Keratinocyte (primary cell): Measurements from ENCODE around the gene RALGPS1. TPM values are rescaled to one million over a fixed set of nuclear protein-coding genes. Genes with fewer than 3 reads are reported as not detected.

Experiments used
- DNase-seq: peaks from one replicate; pipeline ENCODE4 v3.0.0-alpha.2; 2011; ENCODE audit warnings: low read depth, missing footprints, low spot score
- FAIRE-seq: peaks from 2 replicates; lab custom pipeline; 2011; peaks lifted over from hg19 to GRCh38; lab: Jason Lieb, UNC
- H2AFZ ChIP-seq: 2 replicates; pipeline ENCODE4 v1.6.0; 2012; ENCODE audit warnings: low read length, control low read depth, inconsistent platforms; ENCODE audit not compliant: control insufficient read depth
- H3K27ac ChIP-seq: 2 replicates; pipeline ENCODE4 v1.5.1; 2011; ENCODE audit warnings: low read length; ENCODE audit not compliant: control insufficient read depth, insufficient read depth
- H3K27me3 ChIP-seq: 3 replicates; pipeline ENCODE4 v1.6.0; 2011; ENCODE audit warnings: low read length; ENCODE audit not compliant: control insufficient read depth, insufficient read depth; ENCODE audit errors: extremely low read depth
- H3K36me3 ChIP-seq, 2 experiments: 2 replicates in 1 of 2; 3 replicates in 1 of 2; pipeline ENCODE4 v1.5.1; 2011; ENCODE audit warnings: low read length in 2 of 2, mild to moderate bottlenecking in 1 of 2; ENCODE audit not compliant: control insufficient read depth in 2 of 2, insufficient read depth in 2 of 2; ENCODE audit errors: extremely low read depth in 1 of 2
- H3K4me1 ChIP-seq: 3 replicates; pipeline ENCODE4 v1.5.1; 2011; ENCODE audit warnings: low read length; ENCODE audit not compliant: control insufficient read depth, insufficient read depth; ENCODE audit errors: extremely low read depth
- H3K4me2 ChIP-seq: 3 replicates; pipeline ENCODE4 v1.6.0; 2011; ENCODE audit warnings: low read depth, low read length; ENCODE audit not compliant: control insufficient read depth, insufficient read depth; ENCODE audit errors: extremely low read depth
- H3K4me3 ChIP-seq, 3 experiments: fragments of 200-600 bp in 1 of 3; sonication (generic) in 1 of 3; 2 replicates in 2 of 3; 3 replicates in 1 of 3; pipeline ENCODE4 v1.5.1; 2011 to 2016; ENCODE audit warnings: low read length in 3 of 3, mild to moderate bottlenecking in 3 of 3, control low read depth in 2 of 3, inconsistent platforms in 1 of 3, low read depth in 1 of 3, mixed read lengths in 1 of 3, mixed run types in 1 of 3, moderate library complexity in 1 of 3; ENCODE audit not compliant: control insufficient read depth in 2 of 3, insufficient read depth in 2 of 3; ENCODE audit errors: extremely low read depth in 1 of 3
- H3K79me2 ChIP-seq: 2 replicates; pipeline ENCODE4 v1.6.0; 2012; ENCODE audit warnings: low read length; ENCODE audit not compliant: control insufficient read depth, insufficient read depth
- H3K9ac ChIP-seq: 3 replicates; pipeline ENCODE4 v1.6.0; 2011; ENCODE audit warnings: low read length; ENCODE audit not compliant: control insufficient read depth, insufficient read depth; ENCODE audit errors: extremely low read depth
- H3K9me1 ChIP-seq: 3 replicates; pipeline ENCODE4 v1.6.0; 2011; ENCODE audit warnings: low read length; ENCODE audit not compliant: control insufficient read depth, insufficient read depth; ENCODE audit errors: extremely low read depth
- H3K9me3 ChIP-seq: 2 replicates; pipeline ENCODE4 v1.5.1; 2012; ENCODE audit warnings: low read depth, low read length; ENCODE audit not compliant: control insufficient read depth
- H4K20me1 ChIP-seq: 3 replicates; pipeline ENCODE4 v1.6.0; 2011; ENCODE audit warnings: low read length; ENCODE audit not compliant: control insufficient read depth, insufficient read depth; ENCODE audit errors: extremely low read depth
- CTCF ChIP-seq, 3 experiments: IDR thresholded peaks in 1 of 3; conservative IDR thresholded peaks in 1 of 3; optimal IDR thresholded peaks in 1 of 3; 2 replicates in 2 of 3; 3 replicates in 1 of 3; pipeline versions ENCODE3 to v1.5.1; 2011; ENCODE audit warnings: low read length in 3 of 3, mild to moderate bottlenecking in 3 of 3, moderate library complexity in 2 of 3, control low read depth in 1 of 3, inconsistent platforms in 1 of 3; ENCODE audit not compliant: insufficient read depth in 2 of 3; ENCODE audit errors: extremely low read depth in 1 of 3
- EZH2 ChIP-seq: IDR thresholded peaks from one replicate; pipeline ENCODE4 v1.6.1; 2012; ENCODE audit warnings: inconsistent platforms, mild to moderate bottlenecking, low read length, moderate library complexity
- dilution Hi-C: fragments of 300-500 bp; cut with MboI; formaldehyde crosslinking; loops from one replicate; pipeline ENCODE4 v1.7.0; 2020; ENCODE audit warnings: low sequenced_read_pairs; ENCODE audit not compliant: extremely low pct_ligation_motif_present
- polyA plus RNA-seq, 5 experiments: library from polyadenylated mRNA; depleted of rRNA in 3 of 5; stranded (reverse) in 3 of 5; stranded (forward) in 1 of 5; unstranded in 1 of 5; fragments of >200 nt; gene quantifications; 1 replicate in 1 of 5; 2 replicates in 3 of 5; 3 replicates in 1 of 5; pipeline versions ENCODE4 v1.2.1 to v1.2.3, GENCODE V29; 2011 to 2012; ENCODE audit warnings: missing spikeins in 2 of 5, low read depth in 1 of 5, low replicate concordance in 1 of 5

The RALGPS1 gene
- polyA plus RNA-seq, 1 donor (not counting 4 experiments of a cell fraction or from before 2014, with no cell fraction given): 0.56 TPM

DNA sequence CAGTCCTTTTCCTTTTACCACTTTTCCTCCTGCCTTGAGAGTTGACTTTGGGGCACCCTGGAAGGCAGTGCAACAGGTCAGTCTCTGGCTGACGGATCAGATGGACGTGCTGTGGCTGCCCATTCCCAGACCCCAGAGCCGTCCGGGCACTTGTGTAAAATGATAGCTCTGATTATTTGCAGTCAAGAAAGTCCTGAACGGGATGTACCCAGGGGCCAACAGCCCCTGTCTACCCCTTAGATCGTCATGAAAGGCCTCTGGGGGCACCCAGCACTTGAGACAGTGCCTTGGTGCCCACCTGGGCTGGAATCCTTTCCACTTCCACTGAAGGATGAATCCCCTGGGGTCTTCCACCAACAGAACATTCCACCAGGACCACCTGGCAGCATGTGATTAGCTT is 225.6 kb downstream of the RALGPS1 start:
- DNase-seq: no peak
- H3K79me2 ChIP-seq: no peaks in the 10 kb centered on the region
- TF ChIP-seq EZH2 (no peak), CTCF (optimal IDR thresholded peaks at IDR 0.05 in 1 of 3, IDR thresholded peaks at IDR 0.05 in 1 of 3, conservative IDR thresholded peaks at IDR 0.05 in 1 of 3; ENCODE audit: extremely low read depth in 1 of 3, insufficient read depth in 2 of 3, low read length in 3 of 3) (no peak)
- H3K27ac ChIP-seq: no peak overlapping the region
- H3K9me3 ChIP-seq: no peaks in the 10 kb centered on the region
- H3K9ac ChIP-seq: no peak overlapping the region
- no peaks in the 10 kb centered on the region for H4K20me1 ChIP-seq
- dilution Hi-C loops: no loop called here
- no peak overlapping the region for H2AFZ ChIP-seq
- peaks cover 6% of the 10 kb centered on the region for H3K27me3 ChIP-seq
- no peaks in the 10 kb centered on the region for H3K36me3 ChIP-seq
- peaks cover 4% of the 10 kb centered on the region for H3K4me1 ChIP-seq
- H3K9me1 ChIP-seq: no peaks in the 10 kb centered on the region
- H3K4me3 ChIP-seq: no peak overlapping the region
- FAIRE-seq: no peak
- no peak overlapping the region for H3K4me2 ChIP-seq

DNA sequence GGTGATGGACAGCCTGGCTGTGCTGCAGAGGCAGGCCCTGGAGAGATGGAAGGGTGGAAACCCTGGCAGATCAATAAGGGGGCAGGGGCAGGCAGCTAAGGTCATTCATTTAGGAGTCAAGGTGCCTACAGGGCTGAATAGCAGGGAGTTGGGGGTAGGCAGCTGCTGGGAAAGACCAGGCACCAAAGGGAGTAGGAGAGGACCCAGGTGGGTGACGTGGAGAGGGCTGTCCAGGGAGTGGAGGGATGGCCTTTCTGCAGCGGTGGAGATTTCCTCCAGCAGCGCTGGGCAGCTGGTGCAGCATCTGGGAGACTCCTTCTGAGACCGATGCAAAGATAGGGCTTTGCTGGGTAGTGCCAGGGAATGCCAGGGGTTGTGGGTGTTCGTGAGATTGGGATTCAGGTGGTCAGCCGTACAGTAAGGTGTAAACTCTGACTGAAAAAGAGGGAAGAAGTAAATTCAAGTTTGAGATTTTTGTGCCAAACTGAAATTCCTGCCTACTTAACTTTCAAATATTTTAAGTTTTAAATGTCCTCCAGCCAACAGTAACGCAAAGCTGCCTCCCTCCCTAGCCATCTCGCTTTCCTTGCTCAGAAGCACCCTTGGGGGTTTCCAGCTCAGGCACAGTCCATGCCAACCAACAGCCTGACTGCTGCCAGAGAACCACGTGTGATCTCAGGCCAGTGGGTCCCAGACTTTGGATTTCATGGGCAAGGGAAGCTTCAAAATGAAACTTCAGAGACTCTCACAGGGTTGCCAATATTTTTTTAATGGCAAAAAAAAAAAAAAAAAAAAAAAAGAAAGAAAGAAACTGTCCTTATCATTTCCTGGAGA is 226.5 kb downstream of the RALGPS1 start:
- Histone ChIP-seq H3K27ac (no peak overlapping the region), H3K9me3 (no peaks in the 10 kb centered on the region), H3K27me3 (peaks cover 6% of the 10 kb centered on the region), H2AFZ (no peak overlapping the region), H3K79me2 (no peaks in the 10 kb centered on the region), H3K4me3 (no peak overlapping the region), H3K9me1 (no peaks in the 10 kb centered on the region), H3K4me2 (no peak overlapping the region), H3K36me3 (no peaks in the 10 kb centered on the region), H3K9ac (no peak overlapping the region), H3K4me1 (peaks cover 4% of the 10 kb centered on the region), H4K20me1 (no peaks in the 10 kb centered on the region)
- dilution Hi-C loops: no loop called here
- FAIRE-seq (no peak), DNase-seq (no peak)
- TF ChIP-seq EZH2: no peak
- TF ChIP-seq CTCF (optimal IDR thresholded peaks at IDR 0.05 in 1 of 3, IDR thresholded peaks at IDR 0.05 in 1 of 3, conservative IDR thresholded peaks at IDR 0.05 in 1 of 3; ENCODE audit: extremely low read depth in 1 of 3, insufficient read depth in 2 of 3, low read length in 3 of 3): no peak
